ENCODE results near the gene SECISBP2.

Gene SECISBP2

DNA sequence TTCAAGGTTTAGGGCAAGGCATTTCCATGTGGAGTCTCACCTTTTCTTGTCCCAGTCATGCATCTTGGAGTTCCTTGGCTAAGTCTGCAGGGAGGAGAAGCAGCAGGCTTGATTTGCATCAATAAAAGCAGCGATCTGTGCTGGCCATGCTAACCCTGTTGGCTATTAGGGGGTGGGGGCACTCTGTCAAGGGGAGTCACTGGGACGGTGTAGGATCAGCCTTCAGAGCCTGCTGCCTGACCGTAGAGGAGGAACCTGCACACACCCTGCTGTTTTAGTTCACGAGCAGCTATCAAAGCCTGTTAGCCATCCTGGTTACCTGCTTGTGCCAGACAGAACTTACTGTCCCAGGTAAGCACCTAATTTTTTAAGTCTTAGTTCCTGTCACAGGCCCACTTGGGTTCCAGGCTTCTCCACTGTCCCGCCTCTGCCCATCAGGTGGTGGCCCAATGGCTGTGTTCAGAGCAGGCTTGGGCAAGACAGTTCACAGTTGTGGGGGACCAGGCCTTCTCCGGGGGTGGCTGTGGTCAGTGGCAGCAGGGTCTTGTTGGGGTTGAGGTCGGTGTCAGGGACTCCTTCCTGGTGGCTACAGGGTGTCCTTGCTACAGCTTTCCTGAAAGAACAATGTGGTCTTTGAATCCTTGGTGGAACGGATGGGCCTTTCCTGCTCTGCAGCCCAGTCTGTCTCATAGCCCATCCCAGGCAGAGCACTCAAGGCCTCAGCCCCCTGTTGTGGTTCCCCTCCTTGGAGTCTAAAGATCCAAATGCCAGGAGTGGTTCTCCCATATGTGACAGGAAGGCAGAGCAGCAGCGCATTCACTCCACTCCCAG lies 43.7 kb downstream of the SECISBP2 start:
- Histone ChIP-seq H3K9ac (ENCODE audit: low read length) (no peak overlapping the region), H3K27ac (ENCODE audit: low read depth, low read length) (no peak overlapping the region), H3K36me3 (ENCODE audit: insufficient read depth, low read length) (peaks cover 56% of the 10 kb centered on the region), H3K4me1 (ENCODE audit: insufficient read depth, low read length) (peaks cover 5% of the 10 kb centered on the region), H3K4me3 (ENCODE audit: low read depth in 1 of 2, low read length in 2 of 2) (no peak overlapping the region), H3K9me3 (ENCODE audit: low read length) (no peaks in the 10 kb centered on the region), H3K27me3 (ENCODE audit: control insufficient read depth in 1 of 2, insufficient read depth in 2 of 2, low read length in 2 of 2) (no peaks in the 10 kb centered on the region)

DNA sequence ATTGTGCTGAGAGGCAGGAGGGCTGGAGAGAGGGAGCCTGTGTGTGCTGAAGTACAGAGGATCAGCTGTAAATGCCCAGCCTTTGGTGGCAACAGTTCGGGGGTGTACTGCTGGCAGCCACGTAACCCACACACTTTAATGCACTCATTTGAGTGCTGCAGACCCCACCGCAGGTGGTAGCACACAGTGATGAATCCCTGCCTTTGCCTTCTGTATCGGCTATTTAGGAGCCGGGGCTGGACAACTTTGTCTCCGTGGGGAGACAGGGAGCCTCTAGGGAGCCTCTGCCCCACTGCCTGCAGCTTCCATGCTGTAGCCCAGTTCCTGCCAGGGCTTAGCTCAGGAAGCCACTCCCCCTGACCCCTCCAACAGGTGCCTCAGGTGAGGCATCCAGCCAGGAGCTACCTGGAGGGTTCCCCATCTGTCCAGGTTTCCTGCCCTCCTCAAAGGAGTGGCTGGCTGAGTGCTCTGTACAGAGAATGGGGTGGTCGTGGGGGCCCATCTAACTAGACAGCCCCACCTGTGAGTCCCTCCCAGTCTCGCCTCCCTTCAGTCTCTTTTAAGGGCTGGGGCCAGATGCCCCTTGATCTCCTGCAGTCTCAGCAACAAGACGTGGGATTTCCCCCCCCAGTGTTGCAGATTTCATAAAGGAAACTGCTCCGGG lies 44.5 kb downstream of the SECISBP2 start:
- Histone ChIP-seq H3K9ac (ENCODE audit: low read length) (no peak overlapping the region), H3K4me1 (ENCODE audit: insufficient read depth, low read length) (peaks cover 5% of the 10 kb centered on the region), H3K4me3 (ENCODE audit: low read depth in 1 of 2, low read length in 2 of 2) (no peak overlapping the region), H3K27ac (ENCODE audit: low read depth, low read length) (no peak overlapping the region), H3K27me3 (ENCODE audit: control insufficient read depth in 1 of 2, insufficient read depth in 2 of 2, low read length in 2 of 2) (no peaks in the 10 kb centered on the region), H3K9me3 (ENCODE audit: low read length) (no peaks in the 10 kb centered on the region), H3K36me3 (ENCODE audit: insufficient read depth, low read length) (peaks cover 48% of the 10 kb centered on the region)

DNA sequence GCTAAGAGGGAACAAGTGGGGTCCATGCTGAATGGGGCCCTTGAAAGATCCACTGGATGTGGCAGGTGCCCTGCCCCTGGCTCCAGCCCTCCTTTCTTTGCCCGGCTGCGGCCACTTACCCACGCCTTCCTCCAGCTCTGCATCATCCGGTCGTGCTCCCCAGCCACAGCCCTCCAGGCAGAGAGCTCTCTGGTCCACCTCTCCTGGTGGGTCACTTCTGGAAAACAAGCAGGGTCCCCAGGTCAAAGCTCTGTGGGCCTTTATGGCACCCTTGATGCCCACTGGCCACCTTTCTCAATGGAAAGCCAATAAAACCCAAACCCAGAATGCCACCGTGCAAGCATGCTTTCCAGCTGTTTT lies 45.0 kb downstream of the SECISBP2 start:
- Histone ChIP-seq H3K36me3 (ENCODE audit: insufficient read depth, low read length) (peaks cover 43% of the 10 kb centered on the region), H3K4me1 (ENCODE audit: insufficient read depth, low read length) (peaks cover 5% of the 10 kb centered on the region), H3K4me3 (ENCODE audit: low read depth in 1 of 2, low read length in 2 of 2) (no peak overlapping the region), H3K9ac (ENCODE audit: low read length) (no peak overlapping the region), H3K27ac (ENCODE audit: low read depth, low read length) (no peak overlapping the region), H3K9me3 (ENCODE audit: low read length) (no peaks in the 10 kb centered on the region), H3K27me3 (ENCODE audit: control insufficient read depth in 1 of 2, insufficient read depth in 2 of 2, low read length in 2 of 2) (no peaks in the 10 kb centered on the region)

DNA sequence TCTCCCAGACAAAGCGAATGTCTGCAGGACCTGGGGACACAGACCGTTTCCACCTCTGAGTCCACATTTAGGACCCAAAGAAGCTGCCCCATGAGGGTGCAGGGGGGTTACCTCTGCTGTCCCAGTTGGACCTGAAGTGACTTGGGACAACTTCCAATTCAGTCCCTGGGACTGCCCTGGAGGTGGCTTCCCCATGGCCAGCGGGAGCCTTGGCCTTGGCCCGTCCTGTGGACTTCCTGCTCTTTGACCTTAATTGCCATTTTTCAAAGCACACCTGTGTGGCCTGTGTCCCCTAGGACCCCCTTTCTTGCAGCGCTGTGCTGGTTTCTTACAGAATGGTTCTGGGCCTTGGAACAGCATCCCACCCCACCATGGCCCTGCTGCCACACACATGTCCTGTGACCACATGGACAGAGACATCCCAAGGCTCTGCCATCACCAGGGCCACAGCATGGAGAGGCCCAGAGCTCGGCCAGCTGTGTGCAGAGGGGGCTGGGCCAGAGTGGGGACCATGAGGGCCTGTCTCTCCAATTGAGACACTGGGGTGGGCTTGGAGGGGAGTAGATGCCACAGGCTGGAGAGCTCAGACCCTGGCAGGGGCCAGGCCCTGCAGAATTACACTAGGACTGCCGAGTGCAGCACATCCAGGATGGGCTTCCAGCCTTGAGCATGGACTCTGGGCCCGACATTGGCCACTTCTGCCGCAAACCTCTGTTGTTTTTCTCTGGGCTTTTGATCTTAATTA lies 45.8 kb downstream of the SECISBP2 start:
- H3K36me3 ChIP-seq (ENCODE audit: insufficient read depth, low read length) = peaks cover 35% of the 10 kb centered on the region
- H3K4me1 ChIP-seq (ENCODE audit: insufficient read depth, low read length) = peaks cover 5% of the 10 kb centered on the region
- no peaks in the 10 kb centered on the region for H3K27me3 ChIP-seq (ENCODE audit: control insufficient read depth in 1 of 2, insufficient read depth in 2 of 2, low read length in 2 of 2)
- H3K4me3 ChIP-seq (ENCODE audit: low read depth in 1 of 2, low read length in 2 of 2) = no peak overlapping the region
- no peak overlapping the region for H3K27ac ChIP-seq (ENCODE audit: low read depth, low read length)
- no peaks in the 10 kb centered on the region for H3K9me3 ChIP-seq (ENCODE audit: low read length)
- H3K9ac ChIP-seq (ENCODE audit: low read length) = no peak overlapping the region

DNA sequence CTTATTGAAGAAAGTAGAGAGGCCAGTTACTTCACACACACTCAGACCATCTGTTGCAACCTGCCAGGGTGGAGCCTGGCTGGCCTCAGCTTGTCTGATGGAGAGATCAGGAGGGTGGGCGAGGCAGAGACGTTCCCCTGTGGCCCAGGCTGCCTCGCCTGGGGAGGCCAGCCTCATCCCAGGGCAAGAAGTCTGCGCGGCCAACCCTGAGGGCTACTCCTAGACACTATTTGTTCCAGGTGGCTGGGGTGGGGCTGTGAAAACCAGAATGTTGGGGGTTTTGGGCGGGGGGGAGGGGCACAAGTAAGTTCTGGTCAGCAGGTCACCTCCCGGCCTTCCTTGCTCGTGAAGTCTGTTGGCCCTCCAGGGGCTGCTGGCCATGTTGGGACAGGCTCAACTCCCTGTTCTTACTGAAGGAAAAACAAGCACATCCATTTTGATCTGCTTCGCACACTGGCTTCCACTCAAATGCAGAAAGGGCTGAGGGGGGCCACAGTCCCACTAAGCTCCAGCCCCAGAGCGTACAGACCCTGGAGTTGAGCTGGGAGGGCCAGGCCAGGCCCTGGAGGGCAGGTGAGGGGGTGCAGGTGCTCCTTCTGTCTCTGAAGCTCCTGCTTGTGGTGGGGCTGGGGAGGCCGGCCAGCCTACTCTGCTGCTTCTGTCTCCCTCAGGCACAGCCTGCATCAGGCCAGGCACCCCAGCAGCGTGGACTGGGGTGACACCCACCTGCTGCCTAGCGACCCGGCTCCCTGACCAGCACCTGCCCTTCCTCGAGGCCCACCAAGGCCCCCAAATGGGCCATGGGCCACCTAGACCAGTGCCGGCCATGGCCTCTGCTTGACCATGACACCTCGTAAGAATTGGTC lies 46.6 kb downstream of the SECISBP2 start:
- H3K4me1 ChIP-seq (ENCODE audit: insufficient read depth, low read length) = peaks cover 3% of the 10 kb centered on the region
- H3K4me3 ChIP-seq (ENCODE audit: low read depth in 1 of 2, low read length in 2 of 2) = no peak overlapping the region
- no peak overlapping the region for H3K9ac ChIP-seq (ENCODE audit: low read length)
- H3K27ac ChIP-seq (ENCODE audit: low read depth, low read length) = no peak overlapping the region
- H3K36me3 ChIP-seq (ENCODE audit: insufficient read depth, low read length) = peaks cover 30% of the 10 kb centered on the region
- no peaks in the 10 kb centered on the region for H3K27me3 ChIP-seq (ENCODE audit: control insufficient read depth in 1 of 2, insufficient read depth in 2 of 2, low read length in 2 of 2)
- H3K9me3 ChIP-seq (ENCODE audit: low read length) = no peaks in the 10 kb centered on the region

DNA sequence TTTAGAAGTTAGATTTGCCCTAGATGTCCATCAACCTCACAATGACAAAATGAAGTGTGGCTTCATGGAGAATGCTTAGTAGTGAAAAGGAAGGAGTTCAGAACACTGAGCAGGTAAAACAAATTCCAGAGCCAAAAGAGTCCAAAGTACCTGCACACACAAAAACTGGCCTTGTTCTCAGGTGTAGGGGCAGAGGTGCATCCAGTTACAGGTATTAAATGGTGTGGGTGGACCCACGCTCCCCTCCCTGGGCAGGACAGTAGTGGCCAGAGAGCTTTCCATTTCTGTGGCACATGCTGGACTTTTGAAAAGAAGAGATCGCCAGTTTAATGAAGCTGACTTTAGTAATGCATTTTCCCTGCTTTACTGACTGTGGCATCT lies 47.2 kb downstream of the SECISBP2 start:
- H3K4me3 ChIP-seq (ENCODE audit: low read depth in 1 of 2, low read length in 2 of 2) = no peak overlapping the region
- H3K27ac ChIP-seq (ENCODE audit: low read depth, low read length) = no peak overlapping the region
- peaks cover 24% of the 10 kb centered on the region for H3K36me3 ChIP-seq (ENCODE audit: insufficient read depth, low read length)
- no peak overlapping the region for H3K9ac ChIP-seq (ENCODE audit: low read length)
- no peaks in the 10 kb centered on the region for H3K27me3 ChIP-seq (ENCODE audit: control insufficient read depth in 1 of 2, insufficient read depth in 2 of 2, low read length in 2 of 2)
- H3K4me1 ChIP-seq (ENCODE audit: insufficient read depth, low read length) = no peaks in the 10 kb centered on the region
- no peaks in the 10 kb centered on the region for H3K9me3 ChIP-seq (ENCODE audit: low read length)

DNA sequence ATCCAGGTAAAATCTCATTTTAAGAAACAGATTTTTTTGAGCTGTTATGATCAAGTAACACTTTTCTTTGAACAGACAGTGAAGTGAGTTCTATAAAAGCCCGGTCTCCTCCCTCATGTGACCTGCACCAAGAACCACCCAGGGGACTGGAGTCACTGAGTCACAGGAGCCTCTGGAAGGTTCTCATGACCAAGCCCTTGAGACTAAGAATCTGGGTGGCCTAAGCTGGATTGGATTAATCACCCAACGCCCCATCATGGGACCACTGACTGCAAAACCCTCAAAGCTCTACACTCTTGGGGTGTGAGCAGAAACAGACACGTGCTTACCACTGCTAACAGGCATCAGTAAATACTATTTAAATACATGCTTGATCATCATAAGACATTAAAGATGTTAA lies 48.4 kb downstream of the SECISBP2 start:
- Histone ChIP-seq H3K9ac (ENCODE audit: low read length) (no peak overlapping the region), H3K4me3 (ENCODE audit: low read depth in 1 of 2, low read length in 2 of 2) (no peak overlapping the region), H3K4me1 (ENCODE audit: insufficient read depth, low read length) (no peaks in the 10 kb centered on the region), H3K36me3 (ENCODE audit: insufficient read depth, low read length) (peaks cover 12% of the 10 kb centered on the region), H3K9me3 (ENCODE audit: low read length) (no peaks in the 10 kb centered on the region), H3K27me3 (ENCODE audit: control insufficient read depth in 1 of 2, insufficient read depth in 2 of 2, low read length in 2 of 2) (no peaks in the 10 kb centered on the region), H3K27ac (ENCODE audit: low read depth, low read length) (no peak overlapping the region)

DNA sequence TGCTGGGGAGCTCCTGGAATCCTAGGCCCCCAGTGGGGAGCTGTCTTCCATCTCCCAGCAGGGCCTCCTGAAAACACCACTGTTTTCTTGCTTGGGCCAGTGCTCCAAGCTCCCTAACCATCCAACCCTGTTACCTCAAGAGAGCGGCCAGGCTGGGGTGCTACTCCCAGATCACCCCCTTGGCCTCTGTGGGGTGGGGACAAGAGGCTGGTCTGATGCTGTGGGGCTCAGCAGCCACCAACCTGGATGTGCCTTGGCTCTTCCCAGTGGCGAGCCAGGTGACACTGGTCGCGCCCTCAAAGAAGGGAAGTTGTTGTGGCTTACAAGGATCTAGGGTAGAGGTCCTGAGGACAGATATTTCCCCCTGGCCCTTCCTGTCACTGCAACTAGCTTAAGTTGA lies 49.0 kb downstream of the SECISBP2 start:
- Histone ChIP-seq H3K27ac (ENCODE audit: low read depth, low read length) (no peak overlapping the region), H3K36me3 (ENCODE audit: insufficient read depth, low read length) (peaks cover 6% of the 10 kb centered on the region), H3K9ac (ENCODE audit: low read length) (no peak overlapping the region), H3K4me1 (ENCODE audit: insufficient read depth, low read length) (no peaks in the 10 kb centered on the region), H3K4me3 (ENCODE audit: low read depth in 1 of 2, low read length in 2 of 2) (no peak overlapping the region), H3K27me3 (ENCODE audit: control insufficient read depth in 1 of 2, insufficient read depth in 2 of 2, low read length in 2 of 2) (no peaks in the 10 kb centered on the region), H3K9me3 (ENCODE audit: low read length) (no peaks in the 10 kb centered on the region)

DNA sequence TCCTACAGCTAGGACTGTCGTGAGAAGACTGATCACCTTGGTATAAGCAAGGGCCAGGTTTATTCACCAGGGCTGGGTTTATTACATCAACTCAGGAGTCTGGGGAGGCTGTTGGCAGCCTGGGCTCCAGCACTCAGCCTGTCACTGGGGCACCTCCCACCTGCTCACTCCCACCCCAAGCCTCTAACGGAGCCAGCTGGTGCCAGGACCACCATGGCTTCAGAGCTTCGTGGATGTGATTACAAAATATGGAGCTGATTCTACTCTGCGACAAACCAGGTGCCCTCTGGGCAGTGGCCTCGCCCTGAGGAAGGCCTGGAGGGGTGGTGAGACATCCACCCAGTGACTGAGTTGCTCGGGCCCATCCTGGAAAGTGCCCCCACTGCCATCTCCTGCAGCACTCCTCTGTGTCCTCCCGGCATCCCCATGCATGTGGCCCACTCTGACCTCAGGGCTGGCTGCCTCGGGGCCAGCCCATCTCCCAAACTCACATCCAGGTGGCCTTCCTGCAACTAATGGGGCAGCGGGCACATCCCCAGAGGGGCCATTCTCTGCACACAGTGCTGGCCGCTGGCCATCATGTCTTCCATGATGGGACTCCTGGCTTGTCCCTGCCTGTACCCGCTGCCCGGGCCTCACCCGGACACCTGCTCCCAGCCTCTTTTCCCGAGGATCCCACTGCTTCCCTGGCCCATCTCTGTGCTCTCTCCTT lies 49.6 kb downstream of the SECISBP2 start:
- Histone ChIP-seq H3K36me3 (ENCODE audit: insufficient read depth, low read length) (peaks cover under 1% of the 10 kb centered on the region), H3K4me3 (ENCODE audit: low read depth in 1 of 2, low read length in 2 of 2) (no peak overlapping the region), H3K4me1 (ENCODE audit: insufficient read depth, low read length) (no peaks in the 10 kb centered on the region), H3K27me3 (ENCODE audit: control insufficient read depth in 1 of 2, insufficient read depth in 2 of 2, low read length in 2 of 2) (no peaks in the 10 kb centered on the region), H3K27ac (ENCODE audit: low read depth, low read length) (no peak overlapping the region), H3K9ac (ENCODE audit: low read length) (no peak overlapping the region), H3K9me3 (ENCODE audit: low read length) (no peaks in the 10 kb centered on the region)

DNA sequence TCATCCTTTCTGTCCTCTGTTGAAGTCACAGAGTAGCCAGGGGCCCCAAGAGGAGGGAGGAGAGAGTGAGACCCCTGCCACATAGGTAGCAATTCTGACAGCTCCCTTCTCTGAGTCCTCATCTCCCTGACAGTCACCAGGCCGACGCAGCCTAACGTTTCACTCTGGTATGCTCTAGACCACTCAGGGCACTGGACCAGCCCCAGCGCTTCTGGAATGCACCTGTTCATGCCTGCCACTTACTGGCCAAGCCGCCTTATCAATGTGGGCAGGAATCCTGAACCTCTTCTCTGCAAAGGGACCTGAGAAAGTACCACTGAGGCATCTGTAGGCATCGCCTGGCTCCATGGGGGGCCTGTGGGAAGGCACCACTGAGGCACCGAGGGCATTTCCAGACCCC lies 50.2 kb downstream of the SECISBP2 start:
- Histone ChIP-seq H3K27ac (ENCODE audit: low read depth, low read length) (no peak overlapping the region), H3K27me3 (ENCODE audit: control insufficient read depth in 1 of 2, insufficient read depth in 2 of 2, low read length in 2 of 2) (no peaks in the 10 kb centered on the region), H3K36me3 (ENCODE audit: insufficient read depth, low read length) (no peaks in the 10 kb centered on the region), H3K4me1 (ENCODE audit: insufficient read depth, low read length) (no peaks in the 10 kb centered on the region), H3K9ac (ENCODE audit: low read length) (no peak overlapping the region), H3K9me3 (ENCODE audit: low read length) (no peaks in the 10 kb centered on the region), H3K4me3 (ENCODE audit: low read depth in 1 of 2, low read length in 2 of 2) (no peak overlapping the region)
